ENCODE measurements around the gene ICE2.

DNA sequence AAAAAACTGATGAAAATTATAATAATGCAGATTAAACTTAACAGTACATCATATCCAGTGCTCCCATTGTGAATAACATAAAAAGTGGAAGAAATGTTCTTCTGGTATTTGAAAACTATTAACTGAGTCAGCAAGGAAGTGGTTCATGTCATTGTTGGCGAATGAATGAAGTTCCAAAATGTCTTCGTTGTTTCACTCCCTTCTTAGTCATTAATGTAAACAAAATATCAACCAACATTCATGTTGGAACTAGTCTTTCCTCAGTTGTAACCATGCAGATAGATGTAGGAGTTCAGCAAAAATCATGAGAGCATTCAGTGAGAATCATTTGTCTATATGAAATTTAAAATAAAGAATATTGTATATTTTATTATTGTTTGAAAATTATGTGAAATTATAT, 44.1 kb upstream of the ICE2 start:
- no peak for TF ChIP-seq POLR2AphosphoS5 (IDR thresholded peaks at IDR 0.05; ENCODE audit: low read depth, low read length)
- TF ChIP-seq SRF (IDR thresholded peaks at IDR 0.05; ENCODE audit: low read depth): no peak
- TF ChIP-seq EGR1 (IDR thresholded peaks at IDR 0.05; ENCODE audit: low read depth): no peak
- TF ChIP-seq EZH2 (IDR thresholded peaks at IDR 0.05): no peak
- TF ChIP-seq, protein P1, sequence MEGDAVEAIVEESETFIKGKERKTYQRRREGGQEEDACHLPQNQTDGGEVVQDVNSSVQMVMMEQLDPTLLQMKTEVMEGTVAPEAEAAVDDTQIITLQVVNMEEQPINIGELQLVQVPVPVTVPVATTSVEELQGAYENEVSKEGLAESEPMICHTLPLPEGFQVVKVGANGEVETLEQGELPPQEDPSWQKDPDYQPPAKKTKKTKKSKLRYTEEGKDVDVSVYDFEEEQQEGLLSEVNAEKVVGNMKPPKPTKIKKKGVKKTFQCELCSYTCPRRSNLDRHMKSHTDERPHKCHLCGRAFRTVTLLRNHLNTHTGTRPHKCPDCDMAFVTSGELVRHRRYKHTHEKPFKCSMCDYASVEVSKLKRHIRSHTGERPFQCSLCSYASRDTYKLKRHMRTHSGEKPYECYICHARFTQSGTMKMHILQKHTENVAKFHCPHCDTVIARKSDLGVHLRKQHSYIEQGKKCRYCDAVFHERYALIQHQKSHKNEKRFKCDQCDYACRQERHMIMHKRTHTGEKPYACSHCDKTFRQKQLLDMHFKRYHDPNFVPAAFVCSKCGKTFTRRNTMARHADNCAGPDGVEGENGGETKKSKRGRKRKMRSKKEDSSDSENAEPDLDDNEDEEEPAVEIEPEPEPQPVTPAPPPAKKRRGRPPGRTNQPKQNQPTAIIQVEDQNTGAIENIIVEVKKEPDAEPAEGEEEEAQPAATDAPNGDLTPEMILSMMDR (IDR thresholded peaks at IDR 0.05 in 2 of 3, conservative IDR thresholded peaks at IDR 0.05 in 1 of 3; ENCODE audit: borderline replicate concordance in 1 of 3, insufficient read depth in 1 of 3, low read depth in 2 of 3, low read length in 2 of 3): no peak
- TF ChIP-seq POLR2A (IDR thresholded peaks at IDR 0.05; ENCODE audit: borderline replicate concordance, extremely low read depth, insufficient read depth, insufficient read length): no peak

Measured in HCT116 (cell line).